Measurements from ENCODE around the gene STN1.
A peak's percentile ranks its signal among the peaks of the same experiment; 100 is the strongest.

The STN1 gene

DNA sequence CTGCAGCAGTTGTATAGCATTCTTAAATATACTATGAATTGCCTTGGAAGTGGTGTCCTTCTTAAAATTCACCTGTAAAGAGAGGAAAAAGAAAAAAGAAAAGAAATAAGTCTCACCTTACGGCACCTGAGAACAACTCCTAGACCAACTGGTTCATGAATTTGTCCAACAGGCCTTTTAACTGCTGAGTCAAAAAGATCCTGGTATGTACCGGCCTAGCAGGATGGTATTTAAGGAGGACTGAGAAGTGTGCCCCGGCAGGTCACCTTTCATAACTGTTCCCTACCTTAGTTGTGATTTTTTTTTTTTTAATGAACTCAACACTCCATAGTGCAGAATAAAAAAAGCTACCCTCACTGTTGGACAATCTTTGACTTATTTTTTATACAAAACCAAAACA is 25.8 kb downstream of the STN1 start:
- no peak for DNase-seq

DNA sequence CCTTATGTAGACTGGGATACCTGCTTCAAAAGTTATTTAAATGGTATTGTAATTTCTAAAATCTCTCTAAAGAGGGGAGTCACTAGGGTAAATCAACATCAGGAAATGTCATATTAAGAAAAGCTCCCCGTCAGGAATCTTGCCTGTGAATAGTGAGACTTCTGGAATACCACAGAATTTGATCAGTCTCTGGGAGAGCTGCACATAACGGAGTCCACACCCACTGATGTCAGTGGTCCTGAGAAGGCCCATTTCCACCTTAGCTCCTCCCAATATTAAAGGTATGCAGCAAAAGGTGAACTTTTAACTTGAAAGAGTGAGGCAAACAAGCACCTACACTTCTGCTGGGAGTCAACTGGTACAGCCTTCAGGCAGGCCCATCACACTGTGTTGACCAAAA is 27.3 kb downstream of the STN1 start:
- no peak for DNase-seq

DNA sequence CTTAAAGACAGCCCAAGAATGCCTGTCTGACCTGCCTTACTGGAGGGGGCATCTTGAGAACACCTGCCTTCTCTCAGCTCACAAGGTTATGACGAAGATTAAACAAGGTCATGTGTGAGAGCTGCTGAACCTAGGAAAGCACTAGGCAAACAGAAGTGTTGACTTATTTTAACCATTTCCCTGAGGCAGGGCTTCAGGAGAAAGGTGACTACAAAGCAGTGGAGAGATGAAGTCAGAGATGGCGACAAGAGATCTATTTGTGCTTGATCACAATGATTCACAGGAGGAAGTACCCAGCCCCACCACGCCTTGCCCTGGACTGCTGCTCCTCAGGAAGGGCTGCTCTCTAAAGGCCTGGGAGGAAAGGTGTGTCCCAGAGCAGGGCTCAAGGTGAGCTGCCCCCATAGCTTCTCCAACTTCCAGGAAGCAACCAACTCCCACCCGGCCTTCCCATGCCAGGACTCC is 27.8 kb downstream of the STN1 start:
- DNase-seq, result no peak

DNA sequence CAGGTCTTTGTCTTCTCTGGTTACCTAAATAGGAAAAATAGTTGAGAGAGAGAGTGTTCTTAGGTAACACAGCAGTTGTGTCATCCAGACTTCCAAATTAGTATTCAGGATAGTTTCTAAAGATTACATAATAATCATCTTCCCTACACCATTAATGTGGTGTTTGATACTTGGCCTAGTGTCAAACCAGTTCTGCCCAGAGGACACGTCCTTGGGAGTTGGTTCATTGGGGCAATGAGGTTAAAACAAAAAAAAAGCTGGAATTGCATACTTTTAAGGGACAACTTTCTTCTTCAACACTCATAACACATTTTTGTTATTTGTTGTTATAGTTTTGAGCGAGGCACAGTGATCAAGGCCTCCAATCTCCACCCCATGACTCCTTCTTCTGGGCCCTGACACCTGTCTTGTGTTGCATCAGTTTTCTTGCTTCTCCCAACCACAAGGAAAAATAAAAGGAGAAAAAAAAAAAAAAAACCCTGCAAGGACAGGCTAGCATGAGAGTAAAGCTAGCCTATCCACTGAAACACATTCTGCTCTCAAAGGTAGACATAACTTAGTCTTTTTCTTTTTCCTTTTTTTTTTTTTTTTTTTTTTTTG is 28.8 kb downstream of the STN1 start:
- DNase-seq, result no peak

DNA sequence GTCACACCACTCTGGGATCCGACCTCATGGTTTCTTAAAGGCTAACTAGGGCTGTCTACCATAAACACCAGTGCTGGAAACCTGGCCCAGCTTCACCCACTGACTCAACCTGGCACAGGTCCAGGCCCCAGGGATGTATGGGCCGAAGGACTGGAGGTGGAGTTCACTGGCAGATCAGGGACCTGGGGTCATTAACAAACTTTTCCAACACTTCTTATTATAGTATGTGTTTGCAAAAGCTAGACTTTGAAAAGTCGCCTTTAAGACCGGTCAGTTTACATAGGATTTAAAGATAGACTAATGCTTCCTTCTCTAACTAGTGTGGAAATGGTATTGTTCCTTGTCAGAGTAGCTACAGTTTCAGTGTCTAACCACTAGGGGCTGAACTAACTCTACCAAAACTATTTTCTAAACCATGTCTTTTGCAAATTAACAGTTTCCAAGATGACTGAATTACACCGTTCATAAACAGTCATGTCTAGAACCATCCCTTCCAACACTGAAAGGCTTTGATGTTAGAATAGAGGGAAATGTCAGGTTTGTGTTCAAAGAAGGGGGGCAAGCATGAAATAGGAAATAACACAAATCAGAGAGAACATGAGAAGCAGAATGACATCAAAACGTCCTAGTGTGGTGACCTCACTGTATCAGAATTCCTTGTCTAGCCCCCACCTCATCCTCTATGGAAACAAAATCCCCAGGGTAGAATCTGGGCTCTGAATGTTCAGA is 29.7 kb downstream of the STN1 start:
- peak; percentile 8 for DNase-seq

DNA sequence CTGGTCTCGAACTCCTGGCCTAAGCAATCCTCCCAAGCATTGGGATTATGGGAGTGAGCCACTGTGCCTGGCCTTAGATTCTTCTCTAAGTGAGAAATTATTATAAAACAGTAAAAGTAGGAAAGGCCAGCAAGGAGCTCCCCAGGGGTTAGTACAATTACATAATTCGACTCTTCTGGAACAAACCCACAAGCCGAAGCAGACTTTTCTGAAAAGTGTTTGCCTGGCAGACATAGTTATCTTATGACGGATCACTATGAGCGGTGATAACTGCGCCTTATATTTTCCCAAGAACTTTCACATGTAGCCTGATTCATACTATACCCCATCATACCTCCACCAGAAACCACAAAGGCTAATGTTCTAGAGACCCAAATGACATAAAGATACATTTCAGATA is 32.4 kb downstream of the STN1 start:
- DNase-seq, result no peak

DNA sequence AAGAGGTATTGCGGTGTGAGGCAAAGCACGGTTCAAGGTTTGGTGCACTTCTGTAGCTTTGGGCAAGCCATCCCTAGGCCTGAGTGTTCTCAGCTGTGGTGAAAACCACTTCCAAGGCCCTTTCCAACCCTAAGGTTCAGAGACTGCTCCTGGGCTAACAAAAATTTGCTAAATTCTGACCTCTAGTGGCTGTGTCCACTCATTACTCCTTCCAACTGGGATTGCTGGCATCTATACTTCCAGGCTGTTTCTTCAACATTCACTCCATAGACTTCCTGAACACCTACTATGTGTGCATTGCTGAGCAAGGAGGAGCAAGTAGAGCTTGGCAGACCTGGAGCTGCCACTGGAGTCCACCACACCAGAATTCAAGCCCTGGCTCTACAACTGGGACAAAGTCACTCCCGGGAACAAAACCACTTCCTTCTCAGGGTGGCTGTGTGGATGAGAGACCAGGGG is 33.3 kb downstream of the STN1 start:
- DNase-seq, result peak; percentile 4

DNA sequence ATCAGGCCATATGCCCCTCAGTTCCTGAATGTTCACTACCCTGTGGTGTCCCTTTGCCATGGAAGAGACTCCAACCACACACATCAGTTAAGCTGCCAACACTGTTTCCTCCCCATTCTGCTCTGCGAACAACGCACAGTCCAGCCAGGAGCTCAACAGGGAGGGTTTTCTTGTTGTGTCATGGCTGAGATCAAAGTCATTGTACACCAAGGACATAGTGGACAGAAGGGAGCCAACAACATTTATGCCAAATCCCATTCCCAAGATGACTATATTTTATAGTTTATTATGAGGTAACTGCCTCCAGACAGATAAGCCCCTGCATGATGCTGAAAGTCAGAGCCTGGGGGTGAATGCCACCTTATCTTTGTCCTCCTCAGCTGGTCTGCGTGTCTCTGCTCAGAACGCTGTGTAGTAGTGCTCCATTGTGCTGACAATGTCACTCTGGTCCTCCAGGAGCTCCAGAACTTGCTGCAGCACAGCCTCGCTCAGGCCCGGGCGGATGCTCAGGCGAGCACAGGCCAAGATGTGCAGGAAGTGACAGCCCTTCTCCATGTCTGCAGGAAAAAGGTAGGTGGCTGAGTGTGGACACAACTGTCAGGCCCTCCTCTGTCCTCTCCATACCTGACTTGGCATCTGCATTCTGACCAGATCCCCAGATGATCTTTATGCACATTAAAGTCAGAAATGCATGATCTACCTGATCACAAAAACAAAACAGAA is 35.5 kb downstream of the STN1 start:
- DNase-seq, result no peak

DNA sequence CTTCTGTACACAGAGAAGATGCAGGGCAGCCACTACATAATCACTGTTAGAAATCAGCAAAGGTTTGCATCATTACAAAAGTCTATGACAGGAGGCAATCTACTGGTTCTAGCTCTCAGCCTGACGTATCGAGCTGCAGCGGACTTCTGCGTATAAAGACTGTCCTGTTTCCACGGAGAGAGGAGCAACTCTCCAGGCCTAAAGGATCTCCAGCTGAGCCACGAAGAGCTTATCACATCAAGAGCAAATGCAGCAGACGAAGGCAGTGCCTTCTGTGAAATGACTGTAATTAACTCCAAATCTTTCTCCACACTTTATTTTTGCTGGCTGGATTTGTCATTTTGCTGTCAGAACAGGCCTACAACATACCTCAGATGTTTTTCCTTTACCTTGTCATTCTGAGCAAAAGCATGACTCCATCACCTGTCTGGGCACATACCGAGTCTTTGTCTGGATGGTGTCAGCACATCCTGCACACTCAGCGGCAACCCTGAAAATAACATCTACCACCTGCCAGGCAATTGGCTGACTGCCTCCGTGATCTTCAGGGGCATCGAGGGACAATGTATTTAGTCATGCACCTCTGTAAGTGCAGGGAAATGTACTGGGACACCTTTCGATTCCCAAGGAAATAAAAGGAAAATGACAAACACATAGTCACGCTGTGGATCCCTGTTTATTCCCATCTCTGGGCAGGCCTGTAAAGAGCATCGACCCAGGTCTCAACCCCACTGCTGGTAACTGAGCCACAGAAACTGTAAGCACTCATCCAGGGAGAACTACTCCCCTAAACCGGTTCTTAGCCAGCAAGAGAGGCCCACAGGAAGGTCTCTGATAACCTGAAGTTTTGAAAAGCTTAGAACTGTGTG is 36.3 kb downstream of the STN1 start:
- DNase-seq, result peak; percentile 39

DNA sequence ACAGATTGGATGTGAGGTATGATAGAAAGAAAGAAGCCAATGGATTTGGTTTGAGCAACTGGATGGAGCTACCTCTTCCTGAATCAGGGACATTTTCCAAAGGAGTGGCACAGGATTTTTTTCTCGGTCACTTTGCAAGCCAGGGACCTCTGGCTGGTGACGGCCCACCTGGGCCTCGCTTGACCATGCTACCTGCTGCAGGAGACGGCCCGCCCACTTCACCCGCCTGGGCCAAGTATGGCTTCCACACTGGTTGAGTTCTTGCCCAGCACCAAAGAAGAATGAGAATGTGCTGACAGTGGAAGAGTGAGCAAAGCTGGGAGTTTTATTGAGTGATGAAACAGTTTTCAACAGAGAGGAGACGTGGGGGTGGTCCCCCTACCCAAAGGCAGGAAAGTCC is 38.2 kb downstream of the STN1 start:
- DNase-seq, result no peak

DNA sequence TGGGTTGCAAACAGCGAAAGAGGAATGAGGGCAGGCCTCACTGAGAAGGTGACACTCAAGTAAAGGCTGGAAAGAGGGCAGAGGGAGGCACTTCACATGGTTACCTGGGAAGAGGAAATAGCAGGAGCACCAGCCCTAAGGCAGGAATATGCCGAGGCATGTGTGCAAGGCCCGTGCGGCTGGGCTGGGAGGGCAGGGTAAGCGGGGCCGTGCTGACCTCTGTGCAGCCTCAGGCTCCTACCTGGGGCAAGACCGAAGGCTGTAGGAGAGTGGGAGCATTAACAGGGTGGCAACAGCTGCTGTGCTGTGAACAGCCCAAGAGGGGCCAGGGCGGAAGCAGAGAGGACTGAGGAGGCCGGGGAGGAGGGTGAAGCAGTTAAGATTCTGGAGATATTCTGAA is 38.6 kb downstream of the STN1 start:
- no peak for DNase-seq

DNA sequence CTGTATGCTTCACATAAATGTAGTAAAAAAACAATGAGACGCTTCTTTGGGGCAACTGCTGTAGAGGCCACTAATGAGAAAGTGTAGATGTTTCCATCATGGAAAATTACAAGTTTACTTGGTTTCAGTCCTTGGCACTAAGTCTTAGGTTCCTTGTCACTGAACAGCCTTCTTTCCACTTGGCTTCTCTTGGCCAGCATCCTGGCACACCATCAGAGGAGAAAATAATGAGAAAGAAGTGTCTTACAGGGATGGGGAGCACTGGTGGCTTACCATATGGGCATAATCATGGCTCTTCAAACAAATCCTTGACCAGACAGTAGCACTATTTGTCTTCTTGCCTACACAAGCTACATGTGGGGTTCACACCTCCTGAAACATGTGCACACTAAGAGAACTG is 40.1 kb downstream of the STN1 start:
- no peak for DNase-seq

DNA sequence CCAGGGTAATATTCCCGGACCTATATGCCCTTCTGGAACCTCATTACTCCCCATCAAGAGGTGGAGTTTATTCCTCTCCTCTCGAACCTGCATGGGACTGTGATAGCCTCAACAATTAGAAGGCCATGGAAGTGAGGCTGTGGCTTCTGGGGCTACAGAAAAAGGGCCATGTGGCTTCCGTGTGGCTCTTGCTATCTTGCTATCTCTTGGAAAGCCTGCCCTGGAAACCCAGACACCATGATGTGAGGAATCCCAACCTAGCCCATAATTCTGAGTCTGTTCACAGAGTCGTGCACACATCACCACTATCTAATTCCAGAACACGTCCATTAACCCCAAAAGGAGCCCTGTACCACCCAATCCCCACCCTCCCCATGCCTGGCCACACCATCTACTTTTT is 41.8 kb downstream of the STN1 start:
- no peak for DNase-seq

DNA sequence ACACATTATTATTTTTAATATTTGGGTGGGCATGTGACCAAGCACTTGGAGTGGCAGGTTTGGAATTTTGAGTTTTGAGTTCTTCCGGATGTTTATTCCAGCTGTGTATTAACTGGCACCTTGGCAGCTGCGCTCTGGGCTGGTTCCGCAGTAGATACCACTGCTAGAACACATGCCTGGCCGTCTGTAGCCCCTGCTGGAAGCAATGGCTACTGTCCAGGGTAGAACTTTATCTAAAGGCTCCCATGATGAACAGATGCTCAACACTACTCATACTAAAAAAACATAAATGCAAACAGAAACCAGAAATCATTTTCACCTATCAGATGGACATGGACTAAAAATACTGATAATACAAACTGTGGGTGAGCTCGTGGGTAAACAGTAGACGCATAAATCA is 43.3 kb downstream of the STN1 start:
- DNase-seq, result no peak

DNA sequence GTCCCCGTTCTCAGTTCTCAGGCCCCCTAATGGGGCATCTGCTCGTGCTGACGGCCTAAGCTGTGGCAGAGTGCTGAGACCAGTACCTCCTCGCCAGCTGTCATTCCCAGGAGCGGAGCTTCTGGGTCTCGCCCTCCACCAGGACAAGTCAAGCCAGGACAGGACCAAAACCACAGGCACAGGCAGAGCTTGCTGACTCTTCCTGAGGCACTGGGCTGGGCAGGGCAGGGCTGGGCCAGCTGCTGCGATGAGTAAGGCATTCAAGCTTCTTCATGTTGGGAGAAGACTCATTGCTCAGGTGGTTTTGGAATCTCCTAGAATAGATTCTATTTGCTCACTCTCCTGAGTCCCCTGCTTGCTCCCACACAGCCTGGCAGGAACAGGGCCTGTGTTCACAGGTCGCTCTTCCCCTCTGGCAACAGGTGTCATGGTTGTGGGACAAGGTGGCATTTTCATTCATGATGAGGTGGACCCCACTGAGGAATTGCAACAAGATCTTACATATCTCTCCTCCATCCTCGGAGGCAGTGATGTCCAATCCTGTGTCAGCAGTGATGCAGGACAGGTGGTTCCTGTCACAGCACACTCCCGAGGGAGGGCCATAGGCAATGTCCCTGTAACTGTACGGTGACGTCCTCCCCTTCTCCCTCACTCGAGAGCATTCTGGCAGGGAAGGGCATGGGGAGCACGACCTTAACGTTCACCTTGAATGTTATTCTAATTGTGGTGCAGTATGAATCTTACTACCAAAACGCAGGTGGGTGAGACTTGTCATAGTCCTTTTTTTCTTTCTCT is 45.6 kb downstream of the STN1 start:
- DNase-seq, result no peak

DNA sequence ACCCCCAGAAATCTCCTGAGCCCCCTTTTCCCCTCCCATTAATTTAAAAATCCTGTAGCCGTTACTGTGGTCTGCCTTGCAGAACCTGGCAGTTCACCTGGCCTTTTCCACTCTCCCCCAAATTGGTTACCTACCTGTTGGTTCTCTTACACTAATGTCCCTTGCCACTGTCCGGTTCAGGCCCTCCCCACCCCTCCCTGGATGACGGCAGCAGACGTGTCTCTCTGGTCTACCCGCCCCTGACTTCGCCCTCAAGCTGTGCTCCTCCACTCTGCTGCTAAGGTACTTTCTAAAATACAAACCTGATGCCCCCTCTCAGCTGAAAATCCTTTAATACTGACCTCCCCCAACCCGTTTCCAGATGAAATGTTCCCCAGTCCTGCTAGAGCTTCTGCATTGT is 47.0 kb downstream of the STN1 start:
- DNase-seq, result no peak

DNA sequence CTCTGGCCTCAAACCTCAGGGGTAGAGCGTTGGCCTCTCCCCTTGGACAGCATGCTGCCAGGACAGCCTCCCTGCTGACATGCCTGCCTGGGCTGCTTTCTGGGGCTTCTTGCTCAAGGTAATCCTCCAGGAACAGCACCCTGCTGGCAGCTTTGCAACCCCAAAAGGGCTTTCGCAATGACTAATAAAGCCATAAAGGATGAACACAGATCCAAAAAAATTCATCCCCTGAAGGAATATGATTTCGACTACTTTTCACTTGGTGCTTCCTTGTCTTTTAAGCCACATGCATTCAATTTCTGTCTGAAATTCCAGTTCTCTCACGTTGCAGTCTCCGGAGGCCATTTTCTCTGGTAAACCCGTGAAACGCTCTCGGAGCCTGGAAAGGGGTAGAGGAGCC is 47.5 kb downstream of the STN1 start:
- DNase-seq, result no peak

DNA sequence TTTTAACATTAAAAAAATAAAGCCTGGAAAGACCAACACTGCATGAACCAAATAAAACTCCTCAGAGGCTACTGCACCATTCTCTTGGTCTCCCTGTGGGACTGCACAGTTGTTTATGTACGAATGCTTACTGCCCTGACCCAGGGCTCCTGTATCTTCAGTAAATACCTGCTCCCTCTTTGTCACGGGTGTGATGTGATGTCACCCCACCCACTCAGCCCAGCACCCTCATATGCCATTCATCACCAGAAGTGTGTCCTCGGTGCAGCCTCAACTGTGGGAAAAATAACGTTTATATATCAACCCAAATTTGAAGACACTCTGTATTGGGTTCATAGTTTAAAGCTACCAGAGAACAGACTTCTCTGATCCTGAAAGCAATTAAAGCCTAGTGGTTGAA is 48.6 kb downstream of the STN1 start:
- no peak for DNase-seq

DNA sequence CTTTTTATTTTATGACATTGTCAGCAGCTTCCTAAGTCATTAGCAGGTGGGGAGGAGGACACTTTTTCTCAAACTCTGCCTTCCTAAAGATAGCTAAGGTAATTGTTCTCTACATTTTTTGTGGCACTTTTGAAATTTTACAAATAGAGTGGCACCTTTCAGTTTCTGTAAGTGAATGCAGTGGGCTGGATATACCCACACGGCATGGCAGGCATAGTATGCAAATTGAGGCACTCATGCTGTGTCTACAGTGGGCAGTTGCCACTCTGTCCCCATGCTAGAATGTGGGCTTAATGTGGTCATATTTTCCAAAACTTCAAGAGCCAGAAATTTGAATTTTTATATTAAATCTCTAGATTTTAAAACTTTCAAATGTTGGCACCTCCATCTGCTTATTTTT is 49.8 kb downstream of the STN1 start:
- no peak for DNase-seq

DNA sequence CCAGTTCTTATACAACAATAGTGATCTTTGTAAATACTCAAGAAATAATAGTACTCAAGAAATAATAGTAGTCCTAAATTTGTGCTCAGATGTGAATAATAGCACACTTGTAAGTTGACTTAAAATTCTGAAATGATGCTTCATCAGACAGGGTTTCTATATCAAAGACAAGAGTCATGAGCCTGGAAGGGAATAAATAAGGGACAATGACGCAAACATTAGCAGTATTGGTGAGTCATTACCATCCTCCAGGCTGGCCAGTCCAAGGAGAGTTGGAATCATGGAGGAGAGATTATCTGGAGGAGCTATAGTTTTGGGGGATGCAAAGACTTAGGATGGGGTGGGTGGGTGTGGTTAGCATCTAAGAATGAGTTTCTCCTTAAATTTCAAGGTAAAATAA is 56.5 kb downstream of the STN1 start:
- no peak for DNase-seq

DNA sequence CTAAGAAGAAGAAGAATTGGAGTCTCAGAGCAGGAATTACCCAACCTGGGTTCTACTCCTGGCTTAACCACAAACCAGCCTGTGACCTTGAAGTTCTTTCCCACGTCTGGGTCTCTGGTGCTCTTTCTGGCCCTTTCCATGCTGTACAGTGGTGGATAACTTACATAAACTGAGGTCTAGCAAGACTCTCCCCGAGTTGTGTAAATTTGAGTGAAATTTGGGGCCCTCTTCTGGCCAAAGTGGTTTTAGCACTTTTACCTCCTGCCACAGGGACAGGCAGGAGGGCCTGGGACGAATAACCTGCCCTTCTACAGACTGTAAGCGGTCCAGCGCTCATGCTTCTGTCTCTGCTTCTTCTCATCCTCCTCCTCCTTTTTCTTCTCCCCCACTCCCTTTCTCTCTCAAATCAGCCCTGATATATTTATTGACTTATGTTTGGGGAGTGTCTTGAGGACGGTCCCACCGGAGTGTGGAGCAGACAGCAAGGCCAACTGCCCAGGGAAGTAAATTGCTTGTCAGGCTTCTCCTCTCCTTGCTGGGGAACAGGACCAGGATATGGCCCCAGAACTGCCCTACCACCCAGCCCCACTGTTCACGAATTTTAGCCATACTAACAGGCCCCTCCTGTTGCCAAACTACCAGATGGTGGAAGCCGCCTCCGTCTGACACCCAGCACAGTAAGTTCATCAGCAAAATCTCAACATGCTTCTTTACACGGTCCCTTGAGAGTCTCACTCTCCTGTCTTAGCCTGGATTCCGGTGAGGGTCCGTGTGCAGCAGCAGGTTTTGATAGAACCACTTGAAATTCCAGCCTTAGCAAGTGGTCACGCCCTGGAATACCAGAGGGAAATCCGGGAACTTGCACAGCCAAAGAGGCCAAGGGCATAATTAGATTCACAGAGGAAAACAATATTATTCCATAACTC is 58.6 kb downstream of the STN1 start:
- no peak for DNase-seq

Data from NCI-H2081 treated with DMSO at 0.1 percent for 48 hours (cell line).